BLaER1 treated with 17β-estradiol and CSF1 and Interleukin-3, amounts not matched to agents 10 nM and 100 nM (cell line): ENCODE data around the gene TVP23C.
A peak's percentile ranks its signal among the peaks of the same experiment; 100 is the strongest.

ENCODE experiments used
- H3K27ac ChIP-seq, 11 experiments: shearing (Covaris generic); formaldehyde crosslinking; 2 replicates each; pipeline ENCODE4 v1.8.1; 2022
- H3K27me3 ChIP-seq, 11 experiments: shearing (Covaris generic); formaldehyde crosslinking; 2 replicates each; pipeline ENCODE4 v1.8.1; 2022
- H3K36me3 ChIP-seq, 11 experiments: shearing (Covaris generic); formaldehyde crosslinking; 2 replicates each; pipeline ENCODE4 v1.8.1; 2022
- H3K4me1 ChIP-seq, 10 experiments: shearing (Covaris generic); formaldehyde crosslinking; 2 replicates each; pipeline ENCODE4 v1.8.1; 2022
- H3K4me2 ChIP-seq, 11 experiments: shearing (Covaris generic); formaldehyde crosslinking; 2 replicates each; pipeline ENCODE4 v1.8.1; 2022
- H3K4me3 ChIP-seq, 10 experiments: shearing (Covaris generic); formaldehyde crosslinking; 2 replicates each; pipeline ENCODE4 v1.8.1; 2022
- H3K9ac ChIP-seq, 11 experiments: shearing (Covaris generic); formaldehyde crosslinking; 2 replicates each; pipeline ENCODE4 v1.8.1; 2022
- H3K9me3 ChIP-seq, 11 experiments: shearing (Covaris generic); formaldehyde crosslinking; replicated peaks in 1 of 11; 2 replicates each; pipeline ENCODE4 v1.8.1; 2022
- H4K20me1 ChIP-seq, 11 experiments: shearing (Covaris generic); formaldehyde crosslinking; 2 replicates each; pipeline ENCODE4 v1.8.1; 2022
- Cebpa-rat ChIP-seq, 11 experiments: shearing (Covaris generic); IDR thresholded peaks; 2 replicates each; pipeline ENCODE4 v1.8.1; 2022

TVP23C gene

GRCh38 chr17:15469260-15469659 is 94.0 kb downstream of the TVP23C start:
- H3K9me3 ChIP-seq, result no peaks in the 10 kb centered on the region
- H3K4me3 ChIP-seq, result no peak overlapping the region
- no peak overlapping the region for H3K4me2 ChIP-seq
- H3K4me1 ChIP-seq, result no peaks in the 10 kb centered on the region
- no peaks in the 10 kb centered on the region for H4K20me1 ChIP-seq
- no peaks in the 10 kb centered on the region for H3K36me3 ChIP-seq
- TF ChIP-seq Cebpa-rat (IDR thresholded peaks at IDR 0.05), result no peak
- no peak overlapping the region for H3K9ac ChIP-seq
- no peaks in the 10 kb centered on the region for H3K27me3 ChIP-seq
- H3K27ac ChIP-seq, result no peak overlapping the region

GRCh38 chr17:15468126-15468525 is 95.2 kb downstream of the TVP23C start:
- no peak overlapping the region for H3K4me2 ChIP-seq
- H3K4me3 ChIP-seq, result no peak overlapping the region
- H3K9ac ChIP-seq, result no peak overlapping the region
- no peaks in the 10 kb centered on the region for H3K36me3 ChIP-seq
- H3K4me1 ChIP-seq, result no peaks in the 10 kb centered on the region
- no peaks in the 10 kb centered on the region for H3K27me3 ChIP-seq
- no peaks in the 10 kb centered on the region for H3K9me3 ChIP-seq
- no peaks in the 10 kb centered on the region for H4K20me1 ChIP-seq
- no peak overlapping the region for H3K27ac ChIP-seq
- TF ChIP-seq Cebpa-rat (IDR thresholded peaks at IDR 0.05), result no peak

- no peak for TF ChIP-seq Cebpa-rat (IDR thresholded peaks at IDR 0.05)
- no peaks in the 10 kb centered on the region for H4K20me1 ChIP-seq
- H3K27me3 ChIP-seq, result no peaks in the 10 kb centered on the region
- no peaks in the 10 kb centered on the region for H3K36me3 ChIP-seq
- H3K9me3 ChIP-seq, result no peaks in the 10 kb centered on the region
- no peak within 1 kb of the TSS for H3K27ac ChIP-seq
- H3K4me3 ChIP-seq, result no peak within 1 kb of the TSS
- no peaks in the 10 kb centered on the region for H3K4me1 ChIP-seq
- no peak within 1 kb of the TSS for H3K9ac ChIP-seq
- H3K4me2 ChIP-seq, result no peak within 1 kb of the TSS
Observed at GRCh38 chr17:15467592-15467991, 95.7 kb downstream of the TVP23C start, which contains the start of gene CDRT4. CDRT4 (minus strand) TSS chr17:15467621; CDS start chr17:15440238, 27,383 bp downstream.

GRCh38 chr17:15466131-15466530 is 97.2 kb downstream of the TVP23C start:
- Histone ChIP-seq H3K4me3 (no peak overlapping the region), H3K9ac (no peak overlapping the region), H3K36me3 (no peaks in the 10 kb centered on the region), H3K9me3 (peaks cover 0 to 3% (median 0%) of the 10 kb centered on the region in 11 experiments; a peak in 2 of 22 replicates), H3K27ac (no peak overlapping the region), H3K4me2 (no peak overlapping the region), H3K27me3 (no peaks in the 10 kb centered on the region), H4K20me1 (no peaks in the 10 kb centered on the region), H3K4me1 (no peaks in the 10 kb centered on the region)
- TF ChIP-seq Cebpa-rat (IDR thresholded peaks at IDR 0.05), result no peak

GRCh38 chr17:15465045-15465701 is 98.1 kb downstream of the TVP23C start:
- Histone ChIP-seq H4K20me1 (no peaks in the 10 kb centered on the region), H3K4me1 (no peaks in the 10 kb centered on the region)
- no peak for TF ChIP-seq Cebpa-rat (IDR thresholded peaks at IDR 0.05)

GRCh38 chr17:15464231-15464985 is 98.9 kb downstream of the TVP23C start:
- H3K4me3 ChIP-seq, result no peak overlapping the region
- H4K20me1 ChIP-seq, result no peaks in the 10 kb centered on the region
- no peaks in the 10 kb centered on the region for H3K4me1 ChIP-seq
- no peaks in the 10 kb centered on the region for H3K27me3 ChIP-seq
- no peaks in the 10 kb centered on the region for H3K36me3 ChIP-seq
- peaks cover 0 to 5% (median 0%) of the 10 kb centered on the region in 11 experiments; a peak in 2 of 22 replicates for H3K9me3 ChIP-seq
- TF ChIP-seq Cebpa-rat (IDR thresholded peaks at IDR 0.05), result no peak
- H3K9ac ChIP-seq, result no peak overlapping the region
- no peak overlapping the region for H3K4me2 ChIP-seq
- H3K27ac ChIP-seq, result no peak overlapping the region

More at GRCh38 chr17:15465045-15465701, 98.1 kb downstream of the TVP23C start:
- H3K9me3 ChIP-seq, result peaks cover 0 to 5% (median 0%) of the 10 kb centered on the region in 11 experiments; a peak in 2 of 22 replicates
- no peaks in the 10 kb centered on the region for H3K27me3 ChIP-seq
- no peak overlapping the region for H3K4me3 ChIP-seq
- H3K27ac ChIP-seq, result no peak overlapping the region
- H3K9ac ChIP-seq, result no peak overlapping the region
- H3K36me3 ChIP-seq, result no peaks in the 10 kb centered on the region
- no peak overlapping the region for H3K4me2 ChIP-seq

- Histone ChIP-seq H4K20me1 (no peaks in the 10 kb centered on the region), H3K4me3 (no peak overlapping the region), H3K9me3 (peaks cover 0 to 5% (median 0%) of the 10 kb centered on the region in 11 experiments; a peak in 2 of 22 replicates)
Observed at GRCh38 chr17:15462976-15463772, 100.1 kb downstream of the TVP23C start.

GRCh38 chr17:15457723-15458094 is 105.6 kb downstream of the TVP23C start:
- no peak for TF ChIP-seq Cebpa-rat (IDR thresholded peaks at IDR 0.05)
- Histone ChIP-seq H3K27ac (no peak overlapping the region), H4K20me1 (no peaks in the 10 kb centered on the region), H3K4me1 (peaks cover 0 to 14% (median 9%) of the 10 kb centered on the region in 10 experiments; a peak in 12 of 20 replicates), H3K4me2 (peak overlapping the region in 9 of 11 experiments; percentile 10 to 50 (median 41); a peak in 13 of 22 replicates), H3K9me3 (peaks cover 5 to 17% (median 11%) of the 10 kb centered on the region in 11 experiments; a peak in 20 of 22 replicates), H3K9ac (no peak overlapping the region), H3K36me3 (no peaks in the 10 kb centered on the region), H3K4me3 (no peak overlapping the region), H3K27me3 (no peaks in the 10 kb centered on the region)

More at GRCh38 chr17:15462976-15463772, 100.1 kb downstream of the TVP23C start:
- Histone ChIP-seq H3K27ac (no peak overlapping the region), H3K27me3 (no peaks in the 10 kb centered on the region), H3K4me2 (no peak overlapping the region), H3K9ac (no peak overlapping the region), H3K36me3 (no peaks in the 10 kb centered on the region), H3K4me1 (no peaks in the 10 kb centered on the region; a peak in 1 of 20 replicates)
- no peak for TF ChIP-seq Cebpa-rat (IDR thresholded peaks at IDR 0.05)
